Nephron progenitor cell (in vitro differentiated cells): ENCODE data around the gene DNAJB4.

Experiments used
- DNase-seq: peaks from one replicate; pipeline ENCODE4 v3.0.0; 2021
- H3K27ac Mint-ChIP-seq: 2 replicates; pipeline ENCODE4 v1.8.0; 2021; ENCODE audit warnings: mild to moderate bottlenecking, moderate library complexity, mixed read lengths
- H3K27me3 Mint-ChIP-seq: 2 replicates; pipeline ENCODE4 v1.8.0; 2021; ENCODE audit warnings: mild to moderate bottlenecking, low read depth, mixed read lengths; ENCODE audit not compliant: poor library complexity
- H3K36me3 Mint-ChIP-seq: 2 replicates; pipeline ENCODE4 v1.8.0; 2021; ENCODE audit warnings: low read depth, mixed read lengths
- H3K4me1 Mint-ChIP-seq: 2 replicates; pipeline ENCODE4 v1.8.0; 2021; ENCODE audit warnings: mixed read lengths
- H3K4me3 Mint-ChIP-seq: 2 replicates; pipeline ENCODE4 v1.8.0; 2021; ENCODE audit warnings: mild to moderate bottlenecking, moderate library complexity, mixed read lengths
- H3K9me3 Mint-ChIP-seq: 2 replicates; pipeline ENCODE4 v1.8.0; 2021; ENCODE audit warnings: mild to moderate bottlenecking, moderate library complexity, mixed read lengths
- CTCF ChIP-seq: fragments of 200-600 bp; sonication (generic); IDR thresholded peaks from 2 replicates; pipeline ENCODE4 v1.5.0; 2021; ENCODE audit warnings: antibody characterized with exemption

Gene DNAJB4

DNA sequence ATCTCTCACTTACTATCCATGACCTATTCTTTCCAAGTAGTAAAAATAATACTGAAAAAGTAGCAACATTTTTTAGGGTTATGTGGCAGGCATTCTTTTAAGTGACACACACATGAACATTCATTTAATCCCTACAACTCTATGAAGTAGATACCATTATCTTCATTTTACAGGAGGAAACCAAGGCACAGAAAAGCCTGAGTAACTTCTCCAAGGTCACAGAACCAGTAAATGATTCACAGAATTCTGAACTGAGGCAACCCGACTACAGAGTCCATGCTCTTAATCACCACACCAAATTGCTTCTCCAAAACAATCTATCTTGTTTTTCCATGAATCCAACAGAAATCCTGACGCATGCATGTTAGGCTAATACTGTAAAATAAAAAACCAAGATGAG, 43.3 kb upstream of the DNAJB4 start:
- Mint-ChIP-seq H3K4me1 (no peaks in the 10 kb centered on the region), H3K9me3 (no peaks in the 10 kb centered on the region), H3K4me3 (no peak overlapping the region), H3K27me3 (no peaks in the 10 kb centered on the region), H3K36me3 (peaks cover 79% of the 10 kb centered on the region), H3K27ac (peak overlapping the region; percentile 23)
- TF ChIP-seq CTCF: no peak
- DNase-seq: no peak

GRCh38 chr1:77966291-77966690, 38.4 kb upstream of the DNAJB4 start:
- Mint-ChIP-seq H3K4me3 (no peak overlapping the region), H3K9me3 (no peaks in the 10 kb centered on the region), H3K36me3 (peaks cover 80% of the 10 kb centered on the region), H3K27me3 (no peaks in the 10 kb centered on the region), H3K4me1 (no peaks in the 10 kb centered on the region), H3K27ac (peak overlapping the region; percentile 56)
- no peak for TF ChIP-seq CTCF
- no peak for DNase-seq

- Mint-ChIP-seq H3K9me3 (peaks cover 7% of the 10 kb centered on the region), H3K4me1 (peaks cover 10% of the 10 kb centered on the region), H3K27me3 (no peaks in the 10 kb centered on the region), H3K4me3 (no peak overlapping the region), H3K36me3 (peaks cover 81% of the 10 kb centered on the region), H3K27ac (no peak overlapping the region)
- TF ChIP-seq CTCF: no peak
- no peak for DNase-seq
These were observed 34.5 kb upstream of the DNAJB4 start for GRCh38 chr1:77970192-77970591.

DNA sequence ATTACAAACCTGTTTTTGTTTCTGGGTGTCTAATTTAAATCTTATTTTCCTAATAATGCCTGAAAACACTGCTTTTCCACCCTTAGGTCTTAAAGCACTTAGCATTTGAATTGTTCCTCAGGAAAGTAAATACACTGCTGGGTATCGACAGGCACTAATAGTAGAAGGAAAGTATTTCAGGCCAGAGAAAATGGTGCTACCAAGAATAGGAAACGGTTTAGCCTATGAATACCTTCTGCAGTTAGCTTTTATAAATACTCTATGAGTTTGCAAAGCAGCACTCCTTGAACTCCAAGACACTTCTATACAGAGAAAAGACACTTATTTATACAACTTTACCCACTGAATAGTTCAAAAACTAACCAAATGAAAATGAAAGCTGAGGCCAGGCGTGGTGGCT, 32.7 kb upstream of the DNAJB4 start:
- Mint-ChIP-seq H3K36me3 (peaks cover 84% of the 10 kb centered on the region), H3K9me3 (peaks cover 21% of the 10 kb centered on the region), H3K27ac (peak overlapping the region; percentile 68), H3K4me3 (peak overlapping the region; percentile 36), H3K27me3 (peaks cover 2% of the 10 kb centered on the region), H3K4me1 (peaks cover 26% of the 10 kb centered on the region)
- TF ChIP-seq CTCF: no peak
- DNase-seq: no peak

DNA sequence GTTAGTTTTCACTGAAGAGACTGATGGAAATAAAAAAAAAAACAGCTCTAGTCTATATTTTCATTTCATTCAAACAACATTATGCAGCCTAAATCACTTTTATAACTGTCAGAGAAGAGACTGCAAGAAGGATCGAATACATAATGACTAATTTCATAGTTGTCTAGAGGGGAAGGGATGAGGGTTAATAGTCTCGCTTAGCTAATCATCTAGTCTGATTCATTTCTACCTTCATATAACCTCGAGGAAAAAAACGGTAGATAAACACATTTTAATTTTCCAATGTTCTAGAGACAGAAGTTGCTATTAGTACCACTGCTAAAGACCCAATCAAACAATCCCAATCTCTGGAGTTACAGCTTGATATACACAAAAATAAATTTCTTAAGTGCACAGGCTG, 29.4 kb upstream of the DNAJB4 start:
- no peak for DNase-seq
- no peak overlapping the region for H3K27ac Mint-ChIP-seq
- peak overlapping the region; percentile 78 for H3K4me3 Mint-ChIP-seq
- peaks cover 31% of the 10 kb centered on the region for H3K4me1 Mint-ChIP-seq
- TF ChIP-seq CTCF: no peak
- H3K9me3 Mint-ChIP-seq: peaks cover 21% of the 10 kb centered on the region
- peaks cover 60% of the 10 kb centered on the region for H3K36me3 Mint-ChIP-seq
- peaks cover 2% of the 10 kb centered on the region for H3K27me3 Mint-ChIP-seq

- no peak for TF ChIP-seq CTCF
- Mint-ChIP-seq H3K36me3 (peaks cover 64% of the 10 kb centered on the region), H3K27ac (no peak overlapping the region), H3K9me3 (peaks cover 21% of the 10 kb centered on the region), H3K27me3 (peaks cover 2% of the 10 kb centered on the region), H3K4me1 (peaks cover 36% of the 10 kb centered on the region), H3K4me3 (peak overlapping the region; percentile 78)
- no peak for DNase-seq
These were observed 28.8 kb upstream of the DNAJB4 start for GRCh38 chr1:77975907-77976306.
